HEK293T (cell line): ENCODE measurements around the gene TDG.

Experiments
- CTCF ChIA-PET: fragments of 350-600 bp; formaldehyde crosslinking; extraction: SDS; loops from one replicate; lab custom pipeline; 2021; ENCODE audit warnings: antibody characterized with exemption, inconsistent platforms; lab: Yijun Ruan, JAX
- POLR2A ChIA-PET: fragments of 350-600 bp; formaldehyde crosslinking; extraction: SDS; loops from one replicate; lab custom pipeline; 2020; ENCODE audit warnings: antibody characterized with exemption, inconsistent platforms; lab: Yijun Ruan, JAX
- DNase-seq: peaks from one replicate; pipeline ENCODE4 v3.0.0; 2012; ENCODE audit warnings: mixed read lengths; ENCODE audit errors: extremely low spot score
- ARNT ChIP-seq: fragments of 450-650 bp; IDR thresholded peaks from 2 replicates; pipeline ENCODE4 v1.6.1; 2017; ENCODE audit warnings: mild to moderate bottlenecking
- BHLHE40 ChIP-seq: fragments of 450-650 bp; IDR thresholded peaks from 2 replicates; pipeline ENCODE4 v1.6.1; 2016; ENCODE audit warnings: mild to moderate bottlenecking, moderate library complexity, borderline replicate concordance
- CTBP1 ChIP-seq: fragments of 450-650 bp; IDR thresholded peaks from 2 replicates; pipeline ENCODE4 v1.6.1; 2016; ENCODE audit warnings: borderline replicate concordance
- ELF4 ChIP-seq: fragments of 450-650 bp; IDR thresholded peaks from 2 replicates; pipeline ENCODE4 v1.6.1; 2017; ENCODE audit warnings: antibody characterized with exemption
- FOXA1 ChIP-seq: fragments of 450-650 bp; IDR thresholded peaks from 2 replicates; pipeline ENCODE4 v1.6.1; 2016; ENCODE audit warnings: mild to moderate bottlenecking
- FOXK2 ChIP-seq: fragments of 450-650 bp; IDR thresholded peaks from 2 replicates; pipeline ENCODE4 v1.6.1; 2016; ENCODE audit warnings: mild to moderate bottlenecking
- FOXM1 ChIP-seq: fragments of 450-650 bp; IDR thresholded peaks from 2 replicates; pipeline ENCODE4 v1.6.1; 2017; ENCODE audit warnings: mild to moderate bottlenecking, borderline replicate concordance
- HDGF ChIP-seq: fragments of 450-650 bp; IDR thresholded peaks from 2 replicates; pipeline ENCODE4 v1.6.1; 2017; ENCODE audit warnings: antibody characterized with exemption, borderline replicate concordance
- L3MBTL2 ChIP-seq: fragments of 450-650 bp; conservative IDR thresholded peaks from 2 replicates; pipeline ENCODE4 v1.6.1; 2016; ENCODE audit warnings: mild to moderate bottlenecking
- LEF1 ChIP-seq: fragments of 450-650 bp; IDR thresholded peaks from 2 replicates; pipeline ENCODE4 v1.6.1; 2017; ENCODE audit warnings: mild to moderate bottlenecking, borderline replicate concordance
- NFRKB ChIP-seq: fragments of 450-650 bp; IDR thresholded peaks from 2 replicates; pipeline ENCODE4 v1.6.1; 2016; ENCODE audit warnings: mild to moderate bottlenecking, moderate library complexity
- SP1 ChIP-seq: fragments of 450-650 bp; IDR thresholded peaks from 2 replicates; pipeline ENCODE4 v1.6.1; 2017
- SUZ12 ChIP-seq: fragments of 450-650 bp; IDR thresholded peaks from 2 replicates; pipeline ENCODE4 v1.6.1; 2016; ENCODE audit warnings: mild to moderate bottlenecking
- TARDBP ChIP-seq: fragments of 450-650 bp; IDR thresholded peaks from 2 replicates; pipeline ENCODE4 v1.6.1; 2016
- ZNF384 ChIP-seq: fragments of 450-650 bp; IDR thresholded peaks from 2 replicates; pipeline ENCODE4 v1.6.1; 2016
- TF ChIP-seq, protein P1 (sequence below): fragments of 450-650 bp; IDR thresholded peaks from 2 replicates; pipeline ENCODE4 v1.6.1; 2016

Gene TDG

DNA sequence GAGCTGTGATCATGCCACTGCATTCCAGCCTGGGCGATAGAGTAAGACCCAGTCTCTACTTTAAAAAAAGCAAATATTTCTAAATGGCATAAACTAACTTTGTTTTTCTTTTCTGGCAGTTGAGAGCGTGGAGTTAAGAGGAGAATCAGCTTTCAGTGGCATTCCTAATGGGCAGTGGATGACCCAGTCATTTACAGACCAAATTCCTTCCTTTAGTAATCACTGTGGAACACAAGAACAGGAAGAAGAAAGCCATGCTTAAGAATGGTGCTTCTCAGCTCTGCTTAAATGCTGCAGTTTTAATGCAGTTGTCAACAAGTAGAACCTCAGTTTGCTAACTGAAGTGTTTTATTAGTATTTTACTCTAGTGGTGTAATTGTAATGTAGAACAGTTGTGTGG lies 21.2 kb downstream of the TDG start:
- CTCF ChIA-PET: no interaction called here
- TF ChIP-seq BHLHE40 (no peak), SUZ12 (no peak), NFRKB (no peak), HDGF (no peak), FOXA1 (no peak), LEF1 (no peak), ELF4 (no peak), L3MBTL2 (no peak), FOXM1 (no peak), SP1 (no peak), CTBP1 (no peak), ZNF384 (no peak), ARNT (no peak), FOXK2 (no peak), TARDBP (no peak)
- TF ChIP-seq, protein P1, sequence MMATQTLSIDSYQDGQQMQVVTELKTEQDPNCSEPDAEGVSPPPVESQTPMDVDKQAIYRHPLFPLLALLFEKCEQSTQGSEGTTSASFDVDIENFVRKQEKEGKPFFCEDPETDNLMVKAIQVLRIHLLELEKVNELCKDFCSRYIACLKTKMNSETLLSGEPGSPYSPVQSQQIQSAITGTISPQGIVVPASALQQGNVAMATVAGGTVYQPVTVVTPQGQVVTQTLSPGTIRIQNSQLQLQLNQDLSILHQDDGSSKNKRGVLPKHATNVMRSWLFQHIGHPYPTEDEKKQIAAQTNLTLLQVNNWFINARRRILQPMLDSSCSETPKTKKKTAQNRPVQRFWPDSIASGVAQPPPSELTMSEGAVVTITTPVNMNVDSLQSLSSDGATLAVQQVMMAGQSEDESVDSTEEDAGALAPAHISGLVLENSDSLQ: no peak
- POLR2A ChIA-PET: no interaction called here
- no peak for DNase-seq

DNA sequence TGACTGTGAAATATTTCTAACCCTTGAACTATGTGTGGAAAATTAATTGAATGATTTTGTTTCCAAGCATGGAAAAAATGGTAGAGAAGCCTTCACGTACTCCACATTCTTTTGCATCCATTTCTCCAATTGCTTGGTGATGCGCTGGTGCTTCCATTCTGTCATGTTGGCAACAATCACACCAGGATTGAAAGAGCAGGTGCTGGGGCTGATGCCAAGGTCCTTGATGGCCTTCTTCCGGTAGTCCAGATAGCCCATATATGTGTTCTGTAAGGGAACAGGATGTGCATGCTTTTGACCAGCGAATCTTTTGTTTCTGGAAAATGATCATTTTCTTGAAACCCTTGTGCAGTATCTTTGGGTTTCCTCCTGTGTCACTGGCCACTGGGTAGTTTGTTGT lies 28.6 kb downstream of the TDG start:
- no peak for TF ChIP-seq ZNF384
- TF ChIP-seq LEF1: no peak
- TF ChIP-seq BHLHE40: no peak
- no peak for TF ChIP-seq FOXA1
- no peak for TF ChIP-seq SUZ12
- no peak for TF ChIP-seq ELF4
- TF ChIP-seq SP1: no peak
- TF ChIP-seq, protein P1: no peak
- no peak for TF ChIP-seq NFRKB
- TF ChIP-seq TARDBP: no peak
- TF ChIP-seq FOXK2: no peak
- no peak for TF ChIP-seq CTBP1
- TF ChIP-seq FOXM1: no peak
- TF ChIP-seq L3MBTL2: no peak
- ChIA-PET CTCF (no interaction called here), POLR2A (no interaction called here)
- DNase-seq: no peak

DNA sequence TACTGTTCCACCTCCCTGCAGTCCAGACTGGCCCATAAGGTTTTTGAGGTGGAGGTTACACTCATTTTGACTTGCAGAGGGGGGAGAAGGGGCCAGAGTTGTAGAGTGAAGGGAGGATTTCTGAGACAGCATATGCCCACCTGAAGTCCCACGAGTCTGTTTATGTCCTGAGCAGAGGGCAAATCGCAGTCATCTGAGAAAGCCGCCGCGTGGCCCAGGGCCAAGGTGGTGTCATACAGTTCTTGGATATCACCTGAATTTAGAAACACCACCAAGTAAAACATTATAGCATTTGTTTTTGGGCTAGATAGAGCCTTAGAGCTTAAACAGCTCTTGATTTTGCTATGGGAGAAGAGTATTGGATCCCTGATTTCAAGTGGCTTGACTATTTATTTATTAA lies 30.9 kb downstream of the TDG start:
- CTCF ChIA-PET: no interaction called here
- no peak for DNase-seq
- TF ChIP-seq FOXA1 (no peak), CTBP1 (no peak), SP1 (no peak), NFRKB (no peak), HDGF (no peak), ELF4 (no peak), TARDBP (no peak), L3MBTL2 (no peak), ZNF384 (no peak), LEF1 (no peak), BHLHE40 (no peak), FOXM1 (no peak), FOXK2 (no peak), ARNT (no peak), SUZ12 (no peak)
- TF ChIP-seq, protein P1: no peak
- POLR2A ChIA-PET: interaction anchor here (0.9 to 2.1 kb wide), 2 partner anchors 31 to 67 kb away, joined by 3 to 6 read pairs; partner anchors contain the start of genes HSP90B1 and TDG

DNA sequence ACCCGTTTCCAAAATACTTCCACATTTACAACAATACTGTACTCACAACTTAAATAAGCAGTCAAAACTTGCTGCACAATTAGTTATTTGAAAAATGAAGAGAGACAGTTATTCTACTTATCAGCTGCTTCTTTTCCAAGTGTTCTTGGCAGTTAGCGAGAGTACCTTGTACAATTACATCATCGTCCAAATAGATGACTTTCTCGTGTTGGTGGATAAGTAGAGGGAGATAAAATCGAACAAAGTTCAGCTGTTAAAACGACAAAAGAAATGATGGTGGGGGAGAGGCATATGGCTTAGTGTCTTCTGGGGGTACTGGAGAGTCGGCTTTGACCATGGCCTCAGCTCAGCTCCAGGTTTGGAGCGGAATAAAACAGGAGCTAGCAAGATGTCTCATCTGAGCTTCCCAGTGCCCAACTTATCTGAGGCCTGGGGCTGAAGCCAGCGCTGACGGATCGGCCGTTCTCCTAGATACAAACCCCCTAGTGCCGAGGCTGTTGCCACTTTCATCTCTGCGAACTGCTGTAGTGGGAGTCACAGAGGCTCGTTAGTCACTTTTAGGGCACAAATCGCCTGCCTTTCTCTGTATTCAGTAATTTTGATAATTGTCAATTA lies 31.7 kb downstream of the TDG start:
- no peak for DNase-seq
- CTCF ChIA-PET: interaction anchor here (0.8 kb wide), 1 partner anchor 119 kb away, joined by 6 read pairs; no protein-coding TSS in a partner anchor
- POLR2A ChIA-PET: interaction anchor here (0.9 to 2.1 kb wide), 2 partner anchors 32 to 67 kb away, joined by 3 to 6 read pairs; partner anchors contain the start of genes HSP90B1 and TDG
- TF ChIP-seq, protein P1: no peak
- TF ChIP-seq LEF1 (no peak), SUZ12 (no peak), FOXK2 (no peak), L3MBTL2 (no peak), NFRKB (no peak), SP1 (no peak), ZNF384 (no peak), ELF4 (no peak), TARDBP (no peak), ARNT (no peak), FOXM1 (no peak), HDGF (no peak), CTBP1 (no peak), FOXA1 (no peak), BHLHE40 (no peak)

DNA sequence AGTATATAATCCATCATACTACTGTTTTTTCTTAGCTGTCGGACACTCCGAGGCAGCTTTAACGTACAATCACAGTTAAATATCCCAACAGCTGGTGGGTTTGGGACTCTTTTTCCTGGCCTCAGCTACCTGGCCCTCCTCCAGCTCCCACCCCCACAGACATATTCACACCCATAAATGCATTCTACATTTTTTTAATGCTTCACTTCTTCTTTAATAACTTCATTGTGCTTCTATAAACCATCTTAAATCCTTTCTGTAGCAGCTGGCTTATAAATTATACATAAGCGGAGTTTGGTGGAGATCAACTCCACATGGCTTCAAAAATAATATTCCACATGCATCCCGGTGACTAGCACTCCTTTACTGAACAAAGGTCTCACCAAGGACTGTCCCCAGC lies 33.3 kb downstream of the TDG start:
- TF ChIP-seq BHLHE40 (no peak), L3MBTL2 (no peak), CTBP1 (no peak), HDGF (no peak), ELF4 (no peak), SP1 (no peak), TARDBP (no peak)
- ChIA-PET POLR2A (no interaction called here), CTCF (interaction anchor here (0.6 to 0.8 kb wide), 3 partner anchors 49 to 151 kb away, joined by 3 to 5 read pairs (median 3); no protein-coding TSS in a partner anchor)
- no peak for DNase-seq
